NT2/D1 (cell line): ENCODE data around the gene CHRNE.

Experiments used
- YY1 ChIP-seq: IDR thresholded peaks from 2 replicates; pipeline ENCODE4 v1.6.1; 2011; ENCODE audit not compliant: insufficient read length, insufficient read depth
- ZNF274 ChIP-seq: IDR thresholded peaks from 2 replicates; pipeline ENCODE4 v1.6.1; 2011; ENCODE audit warnings: mild to moderate bottlenecking, low read depth, low read length

DNA sequence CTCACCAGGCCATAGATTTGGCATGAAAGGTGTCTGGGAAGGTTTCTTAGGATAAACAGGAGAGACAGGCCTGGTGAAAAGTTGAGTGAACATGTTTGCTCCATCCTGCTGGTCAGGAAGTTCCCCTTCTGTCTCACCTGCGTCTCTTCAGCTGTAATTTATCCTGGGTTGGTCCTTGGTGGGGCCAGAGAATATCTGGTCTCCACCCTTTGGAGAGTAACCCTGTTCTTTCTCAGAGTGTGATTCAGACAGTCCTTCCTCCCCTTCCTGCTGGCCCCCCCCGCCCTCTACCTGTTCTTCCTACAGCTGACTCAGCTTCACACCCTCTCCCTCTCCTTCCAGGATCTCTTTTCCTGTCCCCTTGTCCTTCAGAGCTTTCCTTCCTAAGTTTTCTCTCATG, 52.7 kb downstream of the CHRNE start:
- TF ChIP-seq YY1 (no peak), ZNF274 (no peak)
